Gastroesophageal sphincter (tissue), 3 donors: ENCODE data around the gene ZBTB12.

Experiments
- CTCF ChIP-seq, 4 experiments: fragments of 200-600 bp in 2 of 4; fragments of 450-650 bp in 2 of 4; sonication (generic) in 1 of 4; IDR thresholded peaks; one replicate each; pipeline ENCODE4 v1.5.1; 2017 to 2019; ENCODE audit warnings: antibody characterized with exemption in 4 of 4, mild to moderate bottlenecking in 2 of 4, moderate library complexity in 2 of 4
- POLR2A ChIP-seq, 2 donors: fragments of 450-650 bp; IDR thresholded peaks; one replicate each; pipeline ENCODE4 v1.6.1; 2017; ENCODE audit warnings: antibody characterized with exemption in 2 of 2, mild to moderate bottlenecking in 2 of 2, moderate library complexity in 1 of 2
- POLR2AphosphoS5 ChIP-seq: sonication (generic); formaldehyde crosslinking; IDR thresholded peaks from one replicate; pipeline ENCODE4 v1.6.1; 2017; ENCODE audit warnings: antibody characterized with exemption

GRCh38 chr6:31896493-31896855, 5.4 kb downstream of the ZBTB12 start:
- TF ChIP-seq CTCF (IDR thresholded peaks at IDR 0.05) (no peak), POLR2AphosphoS5 (no peak), POLR2A (IDR thresholded peaks at IDR 0.05) (no peak)
